IMR-90 (cell line): ENCODE data around the gene SBF1. TPM values are rescaled to one million over a fixed set of nuclear protein-coding genes. Genes with fewer than 3 reads are reported as not detected.

ENCODE experiments used
- ATAC-seq: fragments of 200-7000 bp; cut with Tn5 transposase; 2 replicates; pipeline ENCODE4 v1.9.1; 2020; ENCODE audit warnings: low read depth, mild to moderate bottlenecking, moderate library complexity
- BruUV-seq: library from RNA; stranded (reverse); fragments of 400-500 nt; replicated peaks from 2 replicates; lab custom pipeline; 2021; lab: Mats Ljungman, UMichigan
- CTCF ChIA-PET: fragments of 300-600 bp; formaldehyde crosslinking; extraction: SDS; loops from one replicate; lab custom pipeline; 2021; ENCODE audit warnings: antibody characterized with exemption; lab: Yijun Ruan, JAX
- POLR2A ChIA-PET: fragments of 300-600 bp; sonication (Branson Sonifier 250); formaldehyde crosslinking; loops from one replicate; lab custom pipeline; 2022; ENCODE audit warnings: antibody characterized with exemption; ENCODE audit not compliant: unreplicated experiment; lab: Charles Lee
- DNase-seq: peaks from one replicate; pipeline ENCODE4 v3.0.0; 2013
- H2AFZ ChIP-seq: replicated peaks from 2 replicates; pipeline ENCODE3; 2013; ENCODE audit warnings: low read length, mild to moderate bottlenecking; ENCODE audit not compliant: poor library complexity
- H2AK5ac ChIP-seq: 2 replicates; pipeline ENCODE4 v1.6.1; 2013; ENCODE audit warnings: low read depth, low read length, inconsistent platforms
- H2AK9ac ChIP-seq: replicated peaks from 2 replicates; pipeline ENCODE3; 2013; ENCODE audit warnings: mild to moderate bottlenecking, low read depth, low read length, moderate library complexity; ENCODE audit not compliant: poor library complexity
- H2BK120ac ChIP-seq: 2 replicates; pipeline ENCODE4 v1.6.1; 2013; ENCODE audit warnings: low read depth, low read length, inconsistent platforms
- H2BK15ac ChIP-seq: 3 replicates; pipeline ENCODE4 v1.6.1; 2013; ENCODE audit warnings: low read depth, low read length, inconsistent platforms
- H2BK20ac ChIP-seq: 2 replicates; pipeline ENCODE4 v1.6.1; 2013; ENCODE audit warnings: low read depth, mild to moderate bottlenecking, inconsistent platforms, low read length, moderate library complexity
- H2BK5ac ChIP-seq: 2 replicates; pipeline ENCODE4 v1.6.1; 2013; ENCODE audit warnings: mild to moderate bottlenecking, low read depth, low read length, inconsistent platforms; ENCODE audit not compliant: poor library complexity, severe bottlenecking
- H3K14ac ChIP-seq: replicated peaks from 2 replicates; pipeline ENCODE4 v1.6.1; 2013; ENCODE audit warnings: low read depth, low read length, inconsistent platforms
- H3K18ac ChIP-seq: 2 replicates; pipeline ENCODE4 v1.6.1; 2013; ENCODE audit warnings: low read depth, low read length, control low read depth
- H3K23ac ChIP-seq: 2 replicates; pipeline ENCODE4 v1.6.1; 2013; ENCODE audit warnings: low read depth, low read length, inconsistent platforms
- H3K27ac ChIP-seq: 2 replicates; pipeline ENCODE4 v1.5.1; 2013; ENCODE audit warnings: mild to moderate bottlenecking, control low read depth, low read length; ENCODE audit not compliant: insufficient read depth
- H3K27me3 ChIP-seq: 2 replicates; pipeline ENCODE4 v1.6.1; 2013; ENCODE audit warnings: low read length; ENCODE audit not compliant: control insufficient read depth, insufficient read depth
- H3K36me3 ChIP-seq: 2 replicates; pipeline ENCODE4 v1.6.1; 2013; ENCODE audit warnings: low read length, mixed read lengths; ENCODE audit not compliant: control insufficient read depth, insufficient read depth
- H3K4ac ChIP-seq: 2 replicates; pipeline ENCODE4 v1.6.1; 2013; ENCODE audit warnings: low read depth, low read length, inconsistent platforms
- H3K4me1 ChIP-seq: 2 replicates; pipeline ENCODE4 v1.6.1; 2013; ENCODE audit warnings: low read length, mixed read lengths; ENCODE audit not compliant: control insufficient read depth, insufficient read depth
- H3K4me2 ChIP-seq: 2 replicates; pipeline ENCODE4 v1.6.1; 2013; ENCODE audit warnings: low read depth, mild to moderate bottlenecking, control low read depth, low read length, moderate library complexity
- H3K4me3 ChIP-seq: 2 replicates; pipeline ENCODE4 v1.5.1; 2013; ENCODE audit warnings: low read depth, mild to moderate bottlenecking, control low read depth, low read length, moderate library complexity; ENCODE audit not compliant: insufficient read depth
- H3K56ac ChIP-seq: 2 replicates; pipeline ENCODE4 v1.6.1; 2013; ENCODE audit warnings: low read length, inconsistent platforms; ENCODE audit not compliant: insufficient read depth; ENCODE audit errors: extremely low read depth
- H3K79me1 ChIP-seq, 2 experiments: 2 replicates each; pipeline ENCODE4 v1.6.1; 2013; ENCODE audit warnings: low read length in 2 of 2, inconsistent platforms in 1 of 2, low read depth in 1 of 2
- H3K9ac ChIP-seq: 2 replicates; pipeline ENCODE4 v1.6.1; 2013; ENCODE audit warnings: low read depth, low read length, control low read depth
- H3K9me1 ChIP-seq: 2 replicates; pipeline ENCODE4 v1.6.1; 2013; ENCODE audit warnings: low read length, inconsistent platforms; ENCODE audit not compliant: insufficient read depth
- H3K9me3 ChIP-seq: 2 replicates; pipeline ENCODE4 v1.6.1; 2013; ENCODE audit warnings: low read length; ENCODE audit not compliant: control insufficient read depth, insufficient read depth
- H4K20me1 ChIP-seq: 2 replicates; pipeline ENCODE4 v1.6.1; 2013; ENCODE audit warnings: low read length, inconsistent platforms; ENCODE audit not compliant: insufficient read depth
- H4K5ac ChIP-seq: 2 replicates; pipeline ENCODE4 v1.6.1; 2013; ENCODE audit warnings: mild to moderate bottlenecking, low read depth, low read length, control low read depth
- H4K8ac ChIP-seq, 2 experiments: 2 replicates each; pipeline ENCODE4 v1.6.1; 2013; ENCODE audit warnings: low read depth in 2 of 2, low read length in 2 of 2, control low read depth in 1 of 2, inconsistent platforms in 1 of 2
- H4K91ac ChIP-seq: 2 replicates; pipeline ENCODE4 v1.6.1; 2013; ENCODE audit warnings: low read depth, low read length, inconsistent platforms; ENCODE audit not compliant: insufficient read depth
- CHD1 ChIP-seq: IDR thresholded peaks from 2 replicates; pipeline ENCODE4 v1.6.1; 2012; ENCODE audit warnings: low read depth, low read length, improper control_type of control experiment
- CTCF ChIP-seq: conservative IDR thresholded peaks from 2 replicates; pipeline ENCODE4 v1.5.1; 2012; ENCODE audit warnings: mild to moderate bottlenecking, low read depth, low read length, improper control_type of control experiment
- ELK1 ChIP-seq: fragments of 150-350 bp; IDR thresholded peaks from 2 replicates; pipeline ENCODE4 v1.6.1; 2016; ENCODE audit warnings: low read depth, mild to moderate bottlenecking, low read length, moderate library complexity, borderline replicate concordance
- FOS ChIP-seq: fragments of 150-350 bp; IDR thresholded peaks from 2 replicates; pipeline ENCODE4 v1.6.1; 2016; ENCODE audit warnings: low read depth, low read length
- MAFK ChIP-seq: IDR thresholded peaks from 2 replicates; pipeline ENCODE4 v1.6.1; 2012; ENCODE audit warnings: low read depth, low read length, improper control_type of control experiment
- POLR2A ChIP-seq: IDR thresholded peaks from 2 replicates; pipeline ENCODE4 v1.6.1; 2012; ENCODE audit warnings: mild to moderate bottlenecking, low read depth, low read length
- RAD21 ChIP-seq: IDR thresholded peaks from 2 replicates; pipeline ENCODE4 v1.6.1; 2012; ENCODE audit warnings: low read length, improper control_type of control experiment
- RFX5 ChIP-seq: IDR thresholded peaks from 2 replicates; pipeline ENCODE4 v1.8.0; 2012; ENCODE audit warnings: low read depth, mild to moderate bottlenecking, low read length, moderate library complexity
- WGBS, 2 experiments: methylation state at CpG; one replicate each; pipeline versions ENCODE4 v1.1.5 to v1.1.7; 2013; ENCODE audit warnings: missing lambda C conversion rate in 2 of 2; ENCODE audit not compliant: insufficient read length in 1 of 2; ENCODE audit errors: extremely low coverage in 2 of 2; 5-methylcytosine and 5-hydroxymethylcytosine counted together
- dilution Hi-C: fragments of 300-500 bp; cut with HindIII; formaldehyde crosslinking; loops from one replicate; pipeline ENCODE4 v1.14.3; 2018; ENCODE audit warnings: low sequenced_read_pairs; ENCODE audit not compliant: unreplicated experiment
- in situ Hi-C: fragments of 300-500 bp; cut with MboI; formaldehyde crosslinking; loops from 3 replicates; pipeline ENCODE4 v1.14.3; 2019; ENCODE audit warnings: low sequenced_read_pairs, inconsistent platforms, mixed read lengths
- intact Hi-C: fragments of 100-400 bp; cut with micrococcal nuclease; formaldehyde crosslinking; loops from 2 replicates; pipeline ENCODE4 v1.10.0; 2022
- polyA plus RNA-seq, 3 experiments: library from polyadenylated mRNA; depleted of rRNA; stranded (reverse); fragments of >200 nt; gene quantifications; 2 replicates each; pipeline ENCODE4 v1.2.3, GENCODE V29; 2012; ENCODE audit warnings: low replicate concordance in 1 of 3
- total RNA-seq: library from RNA; depleted of rRNA; stranded (reverse); fragments of >200 nt; gene quantifications from 2 replicates; pipeline ENCODE4 v1.2.3, GENCODE V29; 2012

Gene SBF1
- total and polyA plus RNA-seq, 2 of the 4 experiments (the other 2 are of a cell fraction), result 21.5 to 33.2 TPM

GRCh38 chr22:50473088-50473487, 1.7 kb downstream of the SBF1 start:
- H3K27ac ChIP-seq, result no peak overlapping the region
- POLR2A ChIA-PET, result no interaction called here
- no peak overlapping the region for H3K4ac ChIP-seq
- H3K27me3 ChIP-seq, result no peaks in the 10 kb centered on the region
- no peak overlapping the region for H4K8ac ChIP-seq
- peaks cover 62% of the 10 kb centered on the region for H4K20me1 ChIP-seq
- 93% methylated on average over 2 of the region's 6 CpGs; no CpG with 5 or more reads in 1 of the 2 experiments for WGBS, 2 experiments
- in situ Hi-C loops, result no loop called here
- ATAC-seq, result no peak
- no peak overlapping the region for H3K18ac ChIP-seq
- H3K14ac ChIP-seq, result no peak overlapping the region
- DNase-seq, result no peak
- H3K4me1 ChIP-seq, result peaks cover 25% of the 10 kb centered on the region
- CTCF ChIA-PET, result interaction anchor here (0.6 kb wide), 1 partner anchor 87 kb away, joined by 3 read pairs; no protein-coding TSS in a partner anchor
- H2AFZ ChIP-seq, result peak overlapping the region; percentile 28
- no peak overlapping the region for H2BK15ac ChIP-seq
- H2BK20ac ChIP-seq, result no peak overlapping the region
- H3K23ac ChIP-seq, result 0 out of 2 replicates have a peak overlapping the region, but pooled peaks have one; percentile 41
- H3K9ac ChIP-seq, result peak overlapping the region; percentile 54; the same call in 1 of the 2 replicates
- no TSS peak for BruUV-seq
- no peak overlapping the region for H4K91ac ChIP-seq
- peak overlapping the region; percentile 57 for H2AK9ac ChIP-seq
- no peak overlapping the region for H3K4me3 ChIP-seq
- H2BK5ac ChIP-seq, result no peak overlapping the region
- peaks cover 14 to 61% of the 10 kb centered on the region in 2 experiments; a peak in 3 of 4 replicates for H3K79me1 ChIP-seq
- peaks cover 2% of the 10 kb centered on the region for H3K36me3 ChIP-seq
- no peaks in the 10 kb centered on the region for H3K9me3 ChIP-seq
- 0 out of 2 replicates have a peak overlapping the region, but pooled peaks have one; percentile 29 for H2AK5ac ChIP-seq
- H3K4me2 ChIP-seq, result peak overlapping the region; percentile 91; the same call in 1 of the 2 replicates
- H3K56ac ChIP-seq, result no peak overlapping the region
- dilution Hi-C loops, result no loop called here
- intact Hi-C loops, result no loop called here
- H2BK120ac ChIP-seq, result no peak overlapping the region
- no peak overlapping the region for H4K5ac ChIP-seq
- TF ChIP-seq ELK1 (no peak), POLR2A (no peak), FOS (no peak), RFX5 (no peak), RAD21 (no peak), CTCF (no peak; the same call in 1 of the 2 replicates), MAFK (no peak), CHD1 (no peak)
- peaks cover 20% of the 10 kb centered on the region for H3K9me1 ChIP-seq
